Stimulated activated CD4-positive, alpha-beta T cell treated with anti-CD3 and anti-CD28 coated beads, Interleukin-12 subunit alpha, Interleukin-12 subunit beta, amount 100 ng/mL, for 48 hours (primary cell): ENCODE data around the gene PEAK1.
"Not testable (repeated sequence)": the region's sequence is repeated elsewhere in the genome, so short reads cannot be mapped to it uniquely, and the experiment has no call there.

Experiments
- DNase-seq, 3 donors: peaks; one replicate each; pipeline ENCODE4 v3.0.0-alpha.2; 2020; ENCODE audit warnings: low read depth in 2 of 3, low spot score in 1 of 3

The PEAK1 gene

DNA sequence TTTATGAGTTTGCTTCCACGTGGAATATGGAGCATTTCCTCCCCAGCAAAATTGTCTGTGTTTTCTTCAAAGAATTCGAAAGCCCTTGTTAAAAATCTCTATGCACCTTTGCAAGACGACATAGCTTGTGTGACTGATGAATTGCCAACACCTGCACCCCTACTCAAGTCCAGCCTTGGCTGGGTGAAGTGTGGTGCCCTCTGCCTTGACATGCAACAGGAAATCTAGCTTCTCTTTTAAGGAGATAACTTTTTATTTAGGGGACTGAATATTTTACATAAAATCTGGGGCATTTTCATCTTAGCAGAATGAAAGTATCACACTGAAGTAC lies 1.4 kb upstream of the PEAK1 start:
- no peak for DNase-seq

DNA sequence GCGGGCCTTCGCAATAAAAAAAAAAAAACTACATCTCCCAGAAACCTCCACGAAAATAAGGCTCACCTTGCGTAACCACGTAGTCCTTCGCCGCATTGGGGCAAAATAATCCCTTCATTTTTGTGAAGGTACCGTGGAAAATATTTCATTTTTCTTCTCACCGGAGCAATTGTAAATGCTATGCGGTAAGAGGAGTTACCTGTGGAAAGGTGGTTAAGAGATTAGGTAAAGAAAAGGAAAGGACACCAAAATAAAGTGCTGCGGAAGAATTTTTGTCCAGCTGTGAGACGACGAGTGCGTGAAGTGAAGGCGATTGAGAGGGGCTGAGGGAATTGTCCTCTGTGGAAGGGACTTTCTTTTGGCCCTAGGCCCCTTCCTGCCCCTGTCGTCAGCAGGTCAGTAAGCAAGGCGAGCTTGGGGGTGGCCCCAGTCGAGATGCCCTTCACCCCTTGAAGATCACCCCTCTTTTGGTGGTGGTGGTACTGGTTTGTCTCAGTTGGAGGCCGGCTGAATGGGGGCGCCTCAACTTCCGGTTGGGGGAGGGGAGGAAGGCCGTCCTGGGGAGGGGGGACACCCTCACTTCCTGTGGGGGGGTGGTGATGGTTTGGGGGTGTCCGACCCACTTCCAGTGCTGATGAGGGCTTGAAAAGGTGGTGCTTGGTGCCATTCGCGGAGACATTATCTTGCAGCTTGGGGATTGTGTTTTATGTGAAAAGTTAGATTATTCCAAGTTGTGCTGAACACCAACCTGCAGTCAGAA lies 886 bp upstream of the PEAK1 start, which contains the start of gene HMG20A:
Gene HMG20A, plus strand, starts transcription at position 279 of the 760 bp plus-strand sequence. CDS start 37,520 bp downstream, outside the sequence.
- peak; percentile 34 to 44 (median 39) for DNase-seq

GRCh38 chr15:77418966-77419835 lies 703 bp downstream of the PEAK1 start:
- peak; percentile 7 to 38 (median 23) for DNase-seq

DNA sequence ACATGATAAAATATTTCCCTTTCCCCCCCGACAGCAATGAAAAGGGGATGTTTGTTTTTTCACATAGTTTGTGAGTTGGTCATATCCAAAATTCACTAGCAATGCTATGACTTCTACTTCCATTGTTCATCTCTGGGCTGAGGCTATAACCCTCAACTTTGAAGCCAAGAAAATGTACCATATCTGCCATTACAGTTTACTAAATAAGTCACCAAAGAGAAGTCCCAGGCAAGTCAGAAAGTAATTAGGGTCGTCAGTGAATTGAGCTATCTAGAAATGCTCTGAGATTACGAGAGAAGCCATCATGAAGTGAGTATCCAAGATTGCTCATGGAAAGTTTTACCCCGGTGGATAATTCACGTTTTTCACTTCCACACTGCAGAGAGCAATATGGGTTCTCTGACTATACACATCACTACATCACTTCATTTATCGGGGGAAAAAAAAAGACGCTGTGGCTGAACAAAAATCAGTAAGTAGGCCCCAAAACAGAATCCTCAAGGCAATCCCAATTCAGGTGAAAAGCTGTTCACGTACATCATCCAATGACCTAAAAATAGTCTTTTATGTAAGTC lies 1.4 kb downstream of the PEAK1 start:
- DNase-seq: no peak

DNA sequence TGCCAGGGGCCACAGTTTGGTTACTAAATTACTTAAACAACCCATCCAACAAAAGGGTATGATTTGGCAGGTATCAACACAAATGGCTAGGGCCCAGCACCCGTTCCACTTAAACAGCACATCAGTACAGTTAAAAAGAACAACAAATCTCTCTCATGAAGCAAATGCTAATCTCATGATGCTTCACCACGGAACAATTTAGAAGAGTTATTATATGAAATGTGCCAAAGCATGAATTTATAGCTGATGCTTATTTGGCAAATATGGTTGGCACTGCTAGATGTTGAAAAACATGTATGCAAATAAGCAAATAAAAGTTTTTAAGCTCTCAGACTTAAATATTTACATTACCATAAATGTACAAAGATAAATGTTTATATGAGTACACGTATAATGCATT lies 2.3 kb downstream of the PEAK1 start:
- DNase-seq: no peak

- DNase-seq: no peak
Observed at GRCh38 chr15:77416954-77417353, 3.0 kb downstream of the PEAK1 start.

- DNase-seq: no peak
Observed at GRCh38 chr15:77416148-77416455, 3.8 kb downstream of the PEAK1 start.

DNA sequence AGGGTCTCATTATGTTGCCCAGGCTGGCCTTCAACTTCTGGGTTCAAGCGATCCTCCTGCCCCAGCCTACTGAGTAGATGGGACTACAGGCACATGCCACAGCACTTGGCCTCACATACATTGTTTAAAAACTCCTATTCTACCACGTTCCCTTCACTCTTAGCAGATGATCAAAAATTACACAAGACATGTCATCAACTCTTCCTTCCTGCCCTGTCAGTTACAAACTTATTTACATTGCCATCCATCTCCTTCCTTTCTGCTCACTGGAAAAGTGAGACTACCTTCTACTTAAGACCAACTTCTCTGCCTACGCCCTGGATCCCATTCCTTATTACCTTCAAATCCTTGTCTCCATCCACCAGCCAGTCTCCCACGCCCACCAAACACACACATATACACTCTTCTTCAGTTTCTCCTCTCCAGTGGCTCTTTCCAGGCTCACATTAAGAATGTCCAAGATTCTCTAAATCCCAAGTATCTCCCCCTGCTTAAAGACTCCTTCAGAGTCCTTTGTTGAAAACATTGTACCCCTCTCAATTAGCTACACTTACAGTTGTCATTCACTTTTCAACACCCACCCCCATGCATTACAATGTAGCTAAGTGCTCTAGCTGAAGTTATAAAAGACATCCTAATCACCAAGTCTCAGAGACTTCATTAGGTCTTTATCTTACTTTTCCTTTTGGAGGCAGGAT lies 4.3 kb downstream of the PEAK1 start:
- no peak for DNase-seq

- DNase-seq: no peak
Observed at GRCh38 chr15:77414789-77415442, 5.0 kb downstream of the PEAK1 start.

DNA sequence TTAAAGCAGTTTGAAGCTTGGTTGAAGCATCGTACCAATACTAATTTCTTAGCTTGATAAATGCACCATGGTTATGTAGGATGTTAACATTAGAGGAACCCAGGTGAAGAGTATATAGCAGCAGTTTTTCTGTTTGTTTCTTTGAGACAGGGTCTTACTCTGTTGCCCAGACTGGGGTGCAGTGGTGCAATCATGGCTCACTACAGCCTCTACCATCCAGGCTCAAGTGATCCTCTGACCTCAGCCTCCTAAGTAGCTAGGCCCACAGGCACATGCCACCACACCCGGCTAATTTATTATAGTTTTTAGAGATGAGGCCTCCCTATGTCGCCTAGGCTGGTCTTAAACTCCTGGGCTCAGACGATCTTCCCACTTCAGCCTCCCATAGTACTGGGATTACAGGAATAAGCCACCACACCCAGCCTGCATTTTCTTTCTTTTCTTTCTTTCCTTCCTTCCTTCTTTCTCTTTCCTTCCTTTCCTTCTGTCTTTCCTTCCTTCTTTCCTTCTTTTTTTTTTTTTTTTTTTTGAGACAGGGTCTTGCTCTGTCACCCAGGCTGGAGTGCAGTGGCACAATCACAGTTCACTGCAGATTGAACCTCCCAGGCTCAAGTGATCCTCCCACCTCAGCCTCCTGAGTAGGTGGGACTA lies 6.1 kb downstream of the PEAK1 start:
- no peak for DNase-seq

DNA sequence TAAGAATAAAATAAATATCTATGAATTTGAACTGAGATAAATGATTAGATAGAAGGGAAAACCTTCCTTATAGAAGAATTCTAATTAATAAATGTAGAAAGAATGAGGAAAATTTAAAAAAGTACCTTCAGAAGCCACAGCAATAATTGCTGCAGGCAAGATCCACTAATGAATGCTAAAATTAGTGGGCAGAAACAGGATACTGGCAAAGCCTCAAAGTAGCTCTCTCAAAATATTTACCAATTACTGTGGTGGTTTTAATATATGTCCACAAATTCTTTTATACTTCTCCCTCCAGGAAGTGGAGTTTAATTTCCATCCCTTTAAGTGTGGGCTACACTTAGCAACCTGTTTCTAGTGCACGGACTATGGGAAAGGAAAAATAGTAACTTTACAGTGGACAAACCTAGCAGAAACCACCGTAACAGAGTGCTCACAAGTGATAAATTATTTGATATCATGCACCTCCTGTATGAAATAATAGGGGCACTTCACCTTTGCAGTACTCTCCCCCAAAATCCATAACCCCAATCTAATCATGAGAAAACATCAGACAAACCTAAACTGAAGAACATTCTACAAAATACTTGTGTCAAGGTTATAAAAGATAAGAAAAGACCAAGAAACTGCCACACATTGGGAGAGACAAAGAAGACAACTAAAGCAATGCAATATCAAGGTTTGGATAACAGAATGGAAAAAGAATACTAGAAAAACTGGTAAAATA lies 6.8 kb downstream of the PEAK1 start:
- no peak for DNase-seq

DNA sequence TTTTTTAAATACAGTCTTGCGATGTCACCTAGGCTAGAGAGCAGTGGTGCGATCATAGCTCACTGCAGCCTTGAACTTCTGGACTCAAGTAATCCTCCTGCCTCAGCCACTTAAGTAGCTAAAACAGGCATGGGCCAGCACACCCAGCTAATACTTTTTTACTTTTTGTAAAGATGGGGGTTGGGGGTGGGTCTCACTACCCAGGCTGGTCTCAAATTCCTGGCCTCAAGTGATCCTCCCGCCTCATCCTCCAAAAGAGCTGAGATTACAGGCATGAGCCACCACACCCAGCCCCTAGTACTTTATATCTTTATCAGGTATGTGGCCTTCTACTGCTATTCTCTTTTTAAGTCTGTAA lies 8.3 kb downstream of the PEAK1 start:
- DNase-seq: no peak

GRCh38 chr15:77410701-77411618 lies 8.9 kb downstream of the PEAK1 start:
- DNase-seq: no peak

DNA sequence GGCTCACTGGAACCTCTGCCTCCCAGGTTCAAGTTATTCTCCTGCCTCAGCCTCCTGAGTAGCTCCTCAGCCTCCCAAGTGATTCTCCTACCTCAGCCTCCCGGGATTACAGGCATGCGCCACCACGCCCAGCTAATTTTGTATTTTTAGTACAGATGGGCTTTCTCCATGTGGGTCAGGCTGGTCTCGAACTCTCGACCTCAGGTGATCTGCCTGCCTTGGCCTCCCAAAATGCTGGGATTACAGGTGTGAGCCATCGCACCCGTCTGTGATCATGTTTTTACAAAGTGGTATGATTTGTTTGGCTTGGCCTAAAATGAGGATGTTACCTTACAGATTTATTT lies 9.8 kb downstream of the PEAK1 start:
- DNase-seq: not testable (repeated sequence)

DNA sequence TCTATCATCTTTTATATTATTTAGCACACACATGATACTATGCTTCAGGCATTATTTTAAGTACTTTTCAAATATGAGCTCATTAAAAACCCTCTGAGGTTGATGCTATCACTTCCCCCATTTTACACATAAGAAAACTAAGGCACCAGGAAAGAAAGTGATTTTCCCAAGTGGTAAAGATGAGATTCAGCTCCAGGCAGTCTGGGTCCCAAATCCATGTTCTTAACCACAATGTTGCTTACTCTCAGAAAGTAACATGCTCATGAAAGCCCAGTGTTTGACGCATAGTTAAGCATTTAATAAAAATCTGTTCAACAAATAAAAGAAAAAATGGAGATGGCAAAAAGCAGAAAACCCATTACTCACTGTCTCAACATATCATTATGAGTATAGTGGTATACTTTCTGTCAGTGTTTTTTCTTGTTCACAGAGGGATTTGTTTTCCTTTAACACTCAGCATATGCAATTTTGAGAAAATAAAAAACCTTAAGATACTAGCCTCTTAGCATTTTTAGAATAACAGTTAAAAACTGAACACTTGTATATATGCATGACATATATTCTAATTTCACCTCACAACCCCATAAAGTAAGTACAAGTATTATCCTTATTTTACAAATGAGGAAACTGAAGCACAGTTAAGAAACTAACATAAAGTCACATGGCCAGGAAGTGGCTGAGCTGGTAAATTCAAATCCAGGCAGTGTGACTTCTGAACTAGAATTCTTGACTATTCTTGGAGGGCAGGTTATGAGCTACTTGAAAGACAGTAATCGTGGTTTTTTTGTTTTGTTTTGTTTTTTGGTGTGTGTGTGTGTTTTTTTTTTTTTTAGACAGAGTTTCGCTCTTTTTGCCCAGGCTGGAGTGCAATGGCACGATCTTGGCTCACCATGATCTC lies 10.4 kb downstream of the PEAK1 start:
- peak in 1 of 3 donors; percentile 20 for DNase-seq

GRCh38 chr15:77406846-77407245 lies 13.1 kb downstream of the PEAK1 start:
- no peak for DNase-seq

- not testable (repeated sequence) for DNase-seq
Observed at GRCh38 chr15:77406173-77406759, 13.6 kb downstream of the PEAK1 start.
